Endothelial cell of coronary artery (primary cell): ENCODE results near the gene PLCD1. TPM values are rescaled to one million over a fixed set of nuclear protein-coding genes. Genes with fewer than 3 reads are reported as not detected.

Experiments used
- total RNA-seq: library from RNA; depleted of rRNA; stranded (reverse); fragments of >200 nt; gene quantifications from 2 replicates; pipeline ENCODE4 v1.2.3, GENCODE V29; 2014

PLCD1 gene
- total RNA-seq = 9.6 and 18.1 TPM in 2 replicates

DNA sequence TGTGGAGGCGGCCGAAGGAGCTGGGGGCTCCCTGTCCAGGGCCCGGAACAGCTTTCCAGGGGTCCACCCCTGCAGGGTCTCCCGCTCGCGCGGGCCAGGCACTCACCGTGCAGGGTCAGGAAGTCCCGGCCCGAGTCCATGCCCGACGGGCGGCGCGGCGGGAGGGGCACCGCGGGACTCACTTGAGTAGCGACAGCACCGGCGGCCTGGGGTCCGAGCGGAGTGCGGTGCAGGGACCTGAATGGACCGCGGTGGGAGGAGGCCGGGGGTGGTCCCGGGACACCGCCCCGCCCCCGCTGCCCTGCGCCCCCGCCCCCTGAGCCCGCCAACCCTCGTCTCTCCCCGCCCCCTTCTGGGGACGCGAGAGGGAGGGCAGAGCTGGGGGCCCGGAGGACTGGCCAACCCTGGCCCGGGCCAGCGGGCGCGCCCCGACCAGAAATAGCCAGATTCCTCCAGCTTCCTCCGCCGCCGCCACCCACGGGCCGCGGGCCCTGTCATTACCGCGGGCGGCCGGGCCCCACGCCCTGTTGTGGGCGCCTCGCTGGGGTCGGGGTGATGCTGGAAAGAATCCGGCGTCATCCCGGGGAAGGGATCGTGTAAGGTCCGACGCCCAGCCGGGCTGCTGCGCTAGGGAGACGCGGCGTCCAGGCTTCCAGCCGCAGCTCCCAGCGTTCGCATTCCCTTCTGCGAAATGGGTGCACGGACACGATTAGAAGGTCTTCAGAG, at the start of gene PLCD1:
PLCD1 (minus strand) TSS at position 243 of the 726 bp plus-strand sequence; CDS start at position 140, 103 bp downstream.

GRCh38 chr3:38039101-38039898, 9.9 kb upstream of the PLCD1 start, which contains the start of gene DLEC1:
Gene DLEC1, plus strand, starts transcription at chr3:38039208. Its CDS starts 18 bp downstream, at chr3:38039226.

GRCh38 chr3:37990527-37990926, 38.9 kb downstream of the PLCD1 start, which contains the start of gene VILL:
Gene VILL, plus strand, starts transcription at chr3:37990786. Its CDS starts 2,887 bp downstream, at chr3:37993673.

Other genes with a start within 250 kb of the PLCD1 start
- gene CTDSPL, start 167.8 kb downstream of the PLCD1 start, total RNA-seq = 22.4 and 29.7 TPM in 2 replicates
- gene VILL, start 38.9 kb downstream of the PLCD1 start, total RNA-seq = 6.1 and 6.7 TPM in 2 replicates
- under 0.01 TPM in 1 of 2 replicates, not detected in the other for gene DLEC1, start 9.6 kb upstream of the PLCD1 start, total RNA-seq
- gene ACAA1, start 107.5 kb upstream of the PLCD1 start, total RNA-seq = 41.1 and 45.3 TPM in 2 replicates
- gene MYD88, start 109.0 kb upstream of the PLCD1 start, total RNA-seq = 12.1 and 12.8 TPM in 2 replicates
- 31.0 and 40.4 TPM in 2 replicates for gene OXSR1, start 135.9 kb upstream of the PLCD1 start, total RNA-seq
- 0.09 and 0.38 TPM in 2 replicates for gene SLC22A13, start 236.2 kb upstream of the PLCD1 start, total RNA-seq